Erythroblast (primary cell): Measurements from ENCODE around the gene GLP2R.

ENCODE experiments used
- GATA1 ChIP-seq: IDR thresholded peaks from 2 replicates; pipeline ENCODE4 v1.6.1; 2011; ENCODE audit warnings: low read depth, mild to moderate bottlenecking, control low read depth, low read length, moderate library complexity
- POLR2A ChIP-seq: IDR thresholded peaks from 2 replicates; pipeline ENCODE4 v1.6.1; 2011; ENCODE audit warnings: mild to moderate bottlenecking, low read length

DNA sequence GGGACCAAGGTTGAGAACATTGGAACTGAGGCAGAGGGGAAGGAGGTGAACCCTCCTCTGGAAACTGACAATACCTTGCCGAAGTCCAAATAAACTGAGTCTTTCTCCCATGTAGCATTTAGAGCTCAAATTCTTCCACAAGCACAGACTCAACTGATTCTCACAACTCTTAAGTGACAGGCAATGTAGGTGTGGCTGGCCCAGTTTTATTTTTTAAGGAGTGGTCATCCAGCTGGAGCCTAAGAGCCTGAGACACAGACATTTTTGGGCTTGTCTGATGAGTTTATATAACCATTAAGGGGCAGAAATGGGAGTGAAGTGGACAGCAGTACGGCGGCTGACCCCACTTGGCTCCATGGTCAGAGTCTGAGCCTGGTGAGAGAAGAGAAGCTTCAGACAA is 68.5 kb downstream of the GLP2R start:
- no peak for TF ChIP-seq POLR2A
- TF ChIP-seq GATA1: no peak
